CD8-positive, alpha-beta memory T cell (primary cell): ENCODE data around the gene TP53BP1. TPM values are rescaled to one million over a fixed set of nuclear protein-coding genes. Genes with fewer than 3 reads are reported as not detected.
"Not testable (repeated sequence)": the region's sequence is repeated elsewhere in the genome, so short reads cannot be mapped to it uniquely, and the experiment has no call there.

Source experiments
- CTCF ChIA-PET: fragments of 350-600 bp; sonication (Branson Sonifier 250); formaldehyde crosslinking; loops from one replicate; lab custom pipeline; 2021; ENCODE audit warnings: antibody characterized with exemption; lab: Charles Lee
- POLR2A ChIA-PET: fragments of 350-600 bp; sonication (Branson Sonifier 250); formaldehyde crosslinking; loops from one replicate; lab custom pipeline; 2021; ENCODE audit warnings: antibody characterized with exemption; lab: Charles Lee
- DNase-seq, 5 donors: peaks; one replicate each; pipeline versions ENCODE4 v3.0.0 to v3.0.0-alpha.2; 2020 to 2022; ENCODE audit warnings: mixed read lengths in 1 of 5
- H3K27ac ChIP-seq: one replicate; pipeline ENCODE4 v1.7.0; 2013; ENCODE audit warnings: low read depth, mild to moderate bottlenecking, low read length, moderate library complexity
- H3K27me3 ChIP-seq: 2 replicates; pipeline ENCODE4 v1.7.0; 2013; ENCODE audit warnings: low read length, mild to moderate bottlenecking; ENCODE audit not compliant: insufficient read depth, poor library complexity, severe bottlenecking
- H3K36me3 ChIP-seq: 2 replicates; pipeline ENCODE4 v1.7.0; 2013; ENCODE audit warnings: mild to moderate bottlenecking, low read length, moderate library complexity; ENCODE audit not compliant: insufficient read depth
- H3K4me1 ChIP-seq: 2 replicates; pipeline ENCODE4 v1.7.0; 2013; ENCODE audit warnings: mild to moderate bottlenecking, low read length, moderate library complexity; ENCODE audit not compliant: insufficient read depth
- H3K4me3 ChIP-seq: 2 replicates; pipeline ENCODE4 v1.7.0; 2013; ENCODE audit warnings: mild to moderate bottlenecking, low read length
- H3K9me3 ChIP-seq: 2 replicates; pipeline ENCODE4 v1.7.0; 2013; ENCODE audit warnings: mild to moderate bottlenecking, low read length
- H3K27ac Mint-ChIP-seq, 8 donors: one replicate each; pipeline ENCODE4 v1.8.0; 2020 to 2021; ENCODE audit warnings: mixed read lengths in 8 of 8, mild to moderate bottlenecking in 6 of 8, inconsistent platforms in 3 of 8, moderate library complexity in 3 of 8
- H3K27me3 Mint-ChIP-seq, 2 donors: one replicate each; pipeline ENCODE4 v1.8.0; 2020 to 2021; ENCODE audit warnings: mixed read lengths in 2 of 2, mild to moderate bottlenecking in 1 of 2, moderate library complexity in 1 of 2
- H3K36me3 Mint-ChIP-seq, 3 donors: one replicate each; pipeline ENCODE4 v1.8.0; 2020 to 2021; ENCODE audit warnings: mixed read lengths in 3 of 3, inconsistent platforms in 1 of 3, mild to moderate bottlenecking in 1 of 3
- H3K4me1 Mint-ChIP-seq, 3 donors: one replicate each; pipeline ENCODE4 v1.8.0; 2020 to 2021; ENCODE audit warnings: mixed read lengths in 3 of 3, inconsistent platforms in 1 of 3, mild to moderate bottlenecking in 1 of 3
- H3K4me3 Mint-ChIP-seq, 7 donors: one replicate each; pipeline ENCODE4 v1.8.0; 2020 to 2021; ENCODE audit warnings: mixed read lengths in 7 of 7, mild to moderate bottlenecking in 6 of 7, moderate library complexity in 4 of 7, inconsistent platforms in 2 of 7
- H3K9me3 Mint-ChIP-seq, 5 donors: one replicate each; pipeline ENCODE4 v1.8.0; 2020 to 2022; ENCODE audit warnings: mixed read lengths in 5 of 5, mild to moderate bottlenecking in 3 of 5, moderate library complexity in 2 of 5, inconsistent platforms in 1 of 5
- polyA plus RNA-seq: library from polyadenylated mRNA; unstranded; fragments of 300-500 nt; fragmentation: Illumina TruSeq; gene quantifications from one replicate; pipeline ENCODE4 v1.2.3, GENCODE V29; 2021
- total RNA-seq, 2 experiments: library from RNA; stranded (reverse); gene quantifications; one replicate each; pipeline ENCODE4 v1.2.3, GENCODE V29; 2021

TP53BP1 gene
- total and polyA plus RNA-seq, 3 experiments from 2014 or later, result 8.2 to 29.1 (median 28.7) TPM

GRCh38 chr15:43406189-43406588 lies 86.8 kb downstream of the TP53BP1 start:
- Mint-ChIP-seq H3K36me3 (peaks cover 0 to 91% (median 25%) of the 10 kb centered on the region in 3 donors), H3K4me1 (peaks cover 0 to 7% (median 0%) of the 10 kb centered on the region in 3 donors), H3K4me3 (no peak overlapping the region), H3K9me3 (no peaks in the 10 kb centered on the region), H3K27me3 (no peaks in the 10 kb centered on the region), H3K27ac (peak overlapping the region in 2 of 8 donors; percentile 1 to 40)
- ChIA-PET POLR2A (no interaction called here), CTCF (interaction anchor here (1.8 kb wide), 1 partner anchor 108 kb away, joined by 5 read pairs; no protein-coding TSS in a partner anchor)
- no peak for DNase-seq
- H3K36me3 ChIP-seq, result peaks cover 40% of the 10 kb centered on the region
- H3K27ac ChIP-seq, result no peak overlapping the region
- no peaks in the 10 kb centered on the region for H3K27me3 ChIP-seq
- no peak overlapping the region for H3K4me3 ChIP-seq
- H3K9me3 ChIP-seq, result no peaks in the 10 kb centered on the region
- no peaks in the 10 kb centered on the region for H3K4me1 ChIP-seq

GRCh38 chr15:43404130-43404529 lies 88.8 kb downstream of the TP53BP1 start:
- no peaks in the 10 kb centered on the region for H3K27me3 Mint-ChIP-seq
- H3K27me3 ChIP-seq, result no peaks in the 10 kb centered on the region
- H3K27ac ChIP-seq, result no peak overlapping the region
- no peaks in the 10 kb centered on the region for H3K9me3 Mint-ChIP-seq
- no peaks in the 10 kb centered on the region for H3K4me1 ChIP-seq
- peaks cover 36% of the 10 kb centered on the region for H3K36me3 ChIP-seq
- H3K4me1 Mint-ChIP-seq, result peaks cover 0 to 7% (median 0%) of the 10 kb centered on the region in 3 donors
- CTCF ChIA-PET, result no interaction called here
- H3K4me3 ChIP-seq, result no peak overlapping the region
- H3K4me3 Mint-ChIP-seq, result no peak overlapping the region
- H3K9me3 ChIP-seq, result no peaks in the 10 kb centered on the region
- POLR2A ChIA-PET, result no interaction called here
- H3K27ac Mint-ChIP-seq, result peak overlapping the region in 5 of 8 donors; percentile 12 to 75 (median 48)
- H3K36me3 Mint-ChIP-seq, result peaks cover 0 to 86% (median 21%) of the 10 kb centered on the region in 3 donors
- DNase-seq, result no peak

- no peak for DNase-seq
- peak overlapping the region in 2 of 8 donors; percentile 58 to 75 for H3K27ac Mint-ChIP-seq
- peaks cover 0 to 7% (median 0%) of the 10 kb centered on the region in 3 donors for H3K4me1 Mint-ChIP-seq
- Histone ChIP-seq H3K9me3 (no peaks in the 10 kb centered on the region), H3K36me3 (peaks cover 38% of the 10 kb centered on the region), H3K4me1 (no peaks in the 10 kb centered on the region), H3K27me3 (no peaks in the 10 kb centered on the region), H3K27ac (no peak overlapping the region), H3K4me3 (no peak overlapping the region)
- CTCF ChIA-PET, result interaction anchor here (1.0 kb wide), 1 partner anchor 8 kb away, joined by 3 read pairs; no protein-coding TSS in a partner anchor
- H3K27me3 Mint-ChIP-seq, result no peaks in the 10 kb centered on the region
- H3K9me3 Mint-ChIP-seq, result no peaks in the 10 kb centered on the region
- peaks cover 0 to 86% (median 18%) of the 10 kb centered on the region in 3 donors for H3K36me3 Mint-ChIP-seq
- no peak overlapping the region for H3K4me3 Mint-ChIP-seq
- POLR2A ChIA-PET, result no interaction called here
These were observed 89.3 kb downstream of the TP53BP1 start for GRCh38 chr15:43403616-43404015.

- H3K27ac Mint-ChIP-seq, result peak overlapping the region in 3 of 8 donors; percentile 1 to 63 (median 24)
- H3K4me1 ChIP-seq, result no peaks in the 10 kb centered on the region
- ChIA-PET POLR2A (no interaction called here), CTCF (interaction anchor here (0.9 kb wide), 1 partner anchor 13 kb away, joined by 3 read pairs; no protein-coding TSS in a partner anchor)
- no peak overlapping the region for H3K27ac ChIP-seq
- H3K36me3 ChIP-seq, result peaks cover 41% of the 10 kb centered on the region
- no peak for DNase-seq
- no peaks in the 10 kb centered on the region for H3K27me3 ChIP-seq
- no peak overlapping the region for H3K4me3 Mint-ChIP-seq
- H3K4me3 ChIP-seq, result no peak overlapping the region
- no peaks in the 10 kb centered on the region for H3K9me3 Mint-ChIP-seq
- H3K4me1 Mint-ChIP-seq, result peaks cover 0 to 7% (median 0%) of the 10 kb centered on the region in 3 donors
- H3K27me3 Mint-ChIP-seq, result no peaks in the 10 kb centered on the region
- H3K9me3 ChIP-seq, result no peaks in the 10 kb centered on the region
- peaks cover 0 to 86% (median 22%) of the 10 kb centered on the region in 3 donors for H3K36me3 Mint-ChIP-seq
These were observed 90.7 kb downstream of the TP53BP1 start for GRCh38 chr15:43402255-43402654.

- H3K9me3 Mint-ChIP-seq, CTCF ChIA-PET, POLR2A ChIA-PET, H3K27me3 ChIP-seq, H3K27me3 Mint-ChIP-seq, DNase-seq, H3K4me1 ChIP-seq, H3K4me3 ChIP-seq, H3K4me3 Mint-ChIP-seq, H3K27ac ChIP-seq, H3K4me1 Mint-ChIP-seq, H3K9me3 ChIP-seq: not testable (repeated sequence)
- H3K36me3 ChIP-seq, result peaks cover 34% of the 10 kb centered on the region
- peak overlapping the region in 1 of 8 donors; percentile 28 for H3K27ac Mint-ChIP-seq
- peaks cover 19 to 73% (median 41%) of the 10 kb centered on the region in 3 donors for H3K36me3 Mint-ChIP-seq
These were observed 99.4 kb downstream of the TP53BP1 start for GRCh38 chr15:43393592-43393991.

GRCh38 chr15:43390723-43391122 lies 102.2 kb downstream of the TP53BP1 start:
- no peak overlapping the region for H3K4me3 ChIP-seq
- no peaks in the 10 kb centered on the region for H3K27me3 ChIP-seq
- H3K27ac Mint-ChIP-seq, result peak overlapping the region in 1 of 8 donors; percentile 69
- no peak for DNase-seq
- ChIA-PET POLR2A (no interaction called here), CTCF (interaction anchor here (1.2 kb wide), 1 partner anchor 15 kb away, joined by 3 read pairs; no protein-coding TSS in a partner anchor)
- peak overlapping the region in 1 of 7 donors; percentile 15 for H3K4me3 Mint-ChIP-seq
- H3K4me1 ChIP-seq, result no peaks in the 10 kb centered on the region
- no peaks in the 10 kb centered on the region for H3K27me3 Mint-ChIP-seq
- H3K9me3 Mint-ChIP-seq, result no peaks in the 10 kb centered on the region
- no peaks in the 10 kb centered on the region for H3K4me1 Mint-ChIP-seq
- peaks cover 19 to 67% (median 26%) of the 10 kb centered on the region in 3 donors for H3K36me3 Mint-ChIP-seq
- no peak overlapping the region for H3K27ac ChIP-seq
- H3K36me3 ChIP-seq, result peaks cover 19% of the 10 kb centered on the region
- H3K9me3 ChIP-seq, result no peaks in the 10 kb centered on the region

- POLR2A ChIA-PET, result no interaction called here
- Histone ChIP-seq H3K9me3 (no peaks in the 10 kb centered on the region), H3K27ac (no peak overlapping the region), H3K27me3 (no peaks in the 10 kb centered on the region), H3K4me3 (no peak overlapping the region), H3K36me3 (peaks cover 34% of the 10 kb centered on the region), H3K4me1 (no peaks in the 10 kb centered on the region)
- DNase-seq, result no peak
- Mint-ChIP-seq H3K36me3 (peaks cover 12 to 83% (median 36%) of the 10 kb centered on the region in 3 donors), H3K4me1 (peaks cover 0 to 1% (median 0%) of the 10 kb centered on the region in 3 donors), H3K27ac (no peak overlapping the region), H3K9me3 (no peaks in the 10 kb centered on the region), H3K27me3 (no peaks in the 10 kb centered on the region), H3K4me3 (no peak overlapping the region)
- CTCF ChIA-PET, result no interaction called here
These were observed 109.9 kb downstream of the TP53BP1 start for GRCh38 chr15:43383070-43383469.

- Histone ChIP-seq H3K27me3 (no peaks in the 10 kb centered on the region), H3K4me1 (no peaks in the 10 kb centered on the region), H3K36me3 (peaks cover 39% of the 10 kb centered on the region), H3K27ac (no peak overlapping the region), H3K9me3 (no peaks in the 10 kb centered on the region), H3K4me3 (no peak overlapping the region)
- Mint-ChIP-seq H3K9me3 (no peaks in the 10 kb centered on the region), H3K4me3 (no peak overlapping the region), H3K27ac (no peak overlapping the region), H3K27me3 (no peaks in the 10 kb centered on the region), H3K4me1 (peaks cover 0 to 3% (median 0%) of the 10 kb centered on the region in 3 donors), H3K36me3 (peaks cover 12 to 83% (median 41%) of the 10 kb centered on the region in 3 donors)
- ChIA-PET POLR2A (no interaction called here), CTCF (no interaction called here)
- no peak for DNase-seq
These were observed 110.6 kb downstream of the TP53BP1 start for GRCh38 chr15:43382310-43382709.
